ENCODE results near the gene PFN1. TPM values are rescaled to one million over a fixed set of nuclear protein-coding genes. Genes with fewer than 3 reads are reported as not detected.

PFN1 gene
- total and polyA plus RNA-seq, 4 donors: 440 to 728 (median 548) TPM

DNA sequence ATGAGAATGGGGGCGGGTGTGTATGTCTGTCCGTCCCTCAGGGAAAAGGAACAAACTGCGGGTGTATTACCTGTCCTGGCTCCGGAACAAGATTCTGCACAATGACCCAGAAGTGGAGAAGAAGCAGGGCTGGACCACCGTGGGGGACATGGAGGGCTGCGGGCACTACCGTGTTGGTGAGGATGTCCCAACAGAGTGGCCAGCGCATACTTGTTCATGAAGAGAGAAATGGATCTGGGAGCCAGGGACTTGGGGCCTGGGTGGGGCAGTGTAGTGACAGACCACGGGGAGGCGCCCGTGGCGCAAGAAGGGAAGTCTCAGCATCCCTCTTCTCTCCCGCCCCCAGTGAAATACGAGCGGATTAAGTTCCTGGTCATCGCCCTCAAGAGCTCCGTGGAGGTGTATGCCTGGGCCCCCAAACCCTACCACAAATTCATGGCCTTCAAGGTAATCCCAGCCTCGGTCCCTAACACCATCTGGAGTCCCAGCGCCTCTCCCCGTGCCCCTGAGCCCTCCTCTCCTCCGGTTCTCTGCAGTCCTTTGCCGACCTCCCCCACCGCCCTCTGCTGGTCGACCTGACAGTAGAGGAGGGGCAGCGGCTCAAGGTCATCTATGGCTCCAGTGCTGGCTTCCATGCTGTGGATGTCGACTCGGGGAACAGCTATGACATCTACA, 52.5 kb downstream of the PFN1 start:
- Histone ChIP-seq H3K4me1 (ENCODE audit: control insufficient read depth in 1 of 2, insufficient read depth in 2 of 2, low read length in 2 of 2) (no peaks in the 10 kb centered on the region), H3K27me3 (ENCODE audit: control insufficient read depth in 1 of 2, insufficient read depth in 2 of 2, low read length in 1 of 2) (no peaks in the 10 kb centered on the region), H3K4me3 (ENCODE audit: low read length in 2 of 2) (no peak overlapping the region), H3K9me3 (ENCODE audit: control insufficient read depth, low read length) (no peaks in the 10 kb centered on the region), H3K36me3 (ENCODE audit: control insufficient read depth in 1 of 2, insufficient read depth in 2 of 2, low read length in 1 of 2) (peaks cover 0 to 7% of the 10 kb centered on the region in 2 donors), H3K27ac (ENCODE audit: low read depth in 1 of 2, low read length in 2 of 2) (no peak overlapping the region)
- intact Hi-C loops (cut with DNase I): loop anchor here in 1 of 2 donors (5.0 kb wide), 1 partner anchor 158 kb away; the partner anchor contains the start of genes CXCL16 and ZMYND15
- WGBS, 2 donors: 77% methylated on average over 27 of the region's 27 CpGs
- DNase-seq (no peak), ATAC-seq (ENCODE audit: low FRiP score) (no peak)

Small RNA genes lying within 50 kb of the gene (microRNA-seq; reads per million reads assigned to microRNA genes)
- gene MIR6864 (0 reads per million in 2 donors), gene MIR6865 (0.99 to 1.2 reads per million in 2 donors)

Other genes starting within 250 kb of the PFN1 start
- gene PELP1, start 244.4 kb downstream of the PFN1 start, total RNA-seq: 10 to 100 TPM; 34.6 to 49.4 TPM
- gene PELP1, start 244.4 kb downstream of the PFN1 start, polyA plus RNA-seq: 10 to 100 TPM; 11.0 to 39.2 TPM
- gene ARRB2, start 237.9 kb downstream of the PFN1 start, total RNA-seq: 100 to 1,000 TPM in 1 of 2 donors, 10 to 100 TPM in 1; 71.8 to 119 TPM
- gene ARRB2, start 237.9 kb downstream of the PFN1 start, polyA plus RNA-seq: 10 to 100 TPM; 23.2 to 55.2 TPM
- gene MED11, start 217.1 kb downstream of the PFN1 start, total RNA-seq: 10 to 100 TPM in 1 of 2 donors, 1 to 10 TPM in 1; 7.9 to 16.7 TPM
- 10 to 100 TPM; 26.2 to 41.1 TPM for gene MED11, start 217.1 kb downstream of the PFN1 start, polyA plus RNA-seq
- gene ZMYND15, start 208.7 kb downstream of the PFN1 start, total RNA-seq: 1 to 10 TPM; 2.1 to 7.7 TPM
- gene ZMYND15, start 208.7 kb downstream of the PFN1 start, polyA plus RNA-seq: 1 to 10 TPM in 1 of 2 donors, under 1 TPM in 1; 0.87 to 1.0 TPM
- 10 to 100 TPM; 35.9 to 64.0 TPM for gene CXCL16, start 208.6 kb downstream of the PFN1 start, total RNA-seq
- gene CXCL16, start 208.6 kb downstream of the PFN1 start, polyA plus RNA-seq: 10 to 100 TPM; 11.0 to 33.7 TPM
- not detected for gene TM4SF5, start 176.6 kb downstream of the PFN1 start, total RNA-seq
- gene TM4SF5, start 176.6 kb downstream of the PFN1 start, polyA plus RNA-seq: 10 to 100 TPM in 1 of 2 donors, not detected in 1; 18.4 TPM
- 10 to 100 TPM in 1 of 2 donors, 1 to 10 TPM in 1; 6.6 to 19.3 TPM for gene VMO1, start 162.2 kb downstream of the PFN1 start, total RNA-seq
- 10 to 100 TPM in 1 of 2 donors, 1 to 10 TPM in 1; 1.5 to 15.5 TPM for gene VMO1, start 162.2 kb downstream of the PFN1 start, polyA plus RNA-seq
- gene GLTPD2, start 159.6 kb downstream of the PFN1 start, total RNA-seq: not detected
- gene GLTPD2, start 159.6 kb downstream of the PFN1 start, polyA plus RNA-seq: 1 to 10 TPM in 1 of 2 donors, not detected in 1; 3.4 TPM
- gene PSMB6, start 152.4 kb downstream of the PFN1 start, total RNA-seq: 10 to 100 TPM; 78.3 to 91.8 TPM
- gene PSMB6, start 152.4 kb downstream of the PFN1 start, polyA plus RNA-seq: 100 to 1,000 TPM; 171 to 186 TPM
- gene PLD2, start 141.4 kb downstream of the PFN1 start, total RNA-seq: 10 to 100 TPM; 25.3 to 65.0 TPM
- gene PLD2, start 141.4 kb downstream of the PFN1 start, polyA plus RNA-seq: 10 to 100 TPM in 1 of 2 donors, 1 to 10 TPM in 1; 8.8 to 32.9 TPM
- gene MINK1, start 115.2 kb downstream of the PFN1 start, total RNA-seq: 10 to 100 TPM; 64.2 to 97.5 TPM
- gene MINK1, start 115.2 kb downstream of the PFN1 start, polyA plus RNA-seq: 10 to 100 TPM; 22.2 to 40.0 TPM
- 1 to 10 TPM; 2.5 to 2.9 TPM for gene C17orf107, start 49.0 kb downstream of the PFN1 start, total RNA-seq
- 1 to 10 TPM in 1 of 2 donors, under 1 TPM in 1; 0.49 to 1.1 TPM for gene C17orf107, start 49.0 kb downstream of the PFN1 start, polyA plus RNA-seq
- 1 to 10 TPM in 1 of 2 donors, under 1 TPM in 1; 0.84 to 1.6 TPM for gene CHRNE, start 45.4 kb downstream of the PFN1 start, total RNA-seq
- under 1 TPM in 1 of 2 donors, not detected in 1; 0.61 TPM for gene CHRNE, start 45.4 kb downstream of the PFN1 start, polyA plus RNA-seq
- under 1 TPM in 1 of 2 donors, not detected in 1; 0.19 TPM for gene GP1BA, start 16.3 kb downstream of the PFN1 start, total RNA-seq
- under 1 TPM in 1 of 2 donors, not detected in 1; 0.08 TPM for gene GP1BA, start 16.3 kb downstream of the PFN1 start, polyA plus RNA-seq
- 10 to 100 TPM; 28.3 to 29.5 TPM for gene SLC25A11, start 8.5 kb downstream of the PFN1 start, total RNA-seq
- gene SLC25A11, start 8.5 kb downstream of the PFN1 start, polyA plus RNA-seq: 10 to 100 TPM; 31.8 to 41.6 TPM
- gene RNF167, start 8.3 kb downstream of the PFN1 start, total RNA-seq: 10 to 100 TPM; 45.6 to 51.8 TPM
- 10 to 100 TPM; 39.3 to 89.3 TPM for gene RNF167, start 8.3 kb downstream of the PFN1 start, polyA plus RNA-seq
- 1 to 10 TPM; 5.2 to 7.4 TPM for gene ENO3, start 2.6 kb upstream of the PFN1 start, total RNA-seq
- 10 to 100 TPM in 1 of 2 donors, 1 to 10 TPM in 1; 9.5 to 46.2 TPM for gene ENO3, start 2.6 kb upstream of the PFN1 start, polyA plus RNA-seq
- gene SPAG7, start 19.3 kb upstream of the PFN1 start, total RNA-seq: 10 to 100 TPM; 38.8 to 48.3 TPM
- 100 to 1,000 TPM in 1 of 2 donors, 10 to 100 TPM in 1; 43.5 to 109 TPM for gene SPAG7, start 19.3 kb upstream of the PFN1 start, polyA plus RNA-seq
- 10 to 100 TPM; 62.2 to 68.1 TPM for gene CAMTA2, start 39.1 kb upstream of the PFN1 start, total RNA-seq
- 10 to 100 TPM; 21.7 to 67.5 TPM for gene CAMTA2, start 39.1 kb upstream of the PFN1 start, polyA plus RNA-seq
- gene INCA1, start 49.0 kb upstream of the PFN1 start, total RNA-seq: 1 to 10 TPM; 1.2 to 1.9 TPM
- 1 to 10 TPM; 1.3 to 4.9 TPM for gene INCA1, start 49.0 kb upstream of the PFN1 start, polyA plus RNA-seq
- gene KIF1C, start 49.4 kb upstream of the PFN1 start, total RNA-seq: 100 to 1,000 TPM; 187 to 235 TPM
- 100 to 1,000 TPM in 1 of 2 donors, 10 to 100 TPM in 1; 89.0 to 371 TPM for gene KIF1C, start 49.4 kb upstream of the PFN1 start, polyA plus RNA-seq
- not detected for gene SLC52A1, start 86.9 kb upstream of the PFN1 start, total RNA-seq
- gene SLC52A1, start 86.9 kb upstream of the PFN1 start, polyA plus RNA-seq: under 1 TPM in 1 of 2 donors, not detected in 1; 0.88 TPM
- gene ZFP3, start 129.9 kb upstream of the PFN1 start, total RNA-seq: 1 to 10 TPM; 4.0 to 6.0 TPM
- gene ZFP3, start 129.9 kb upstream of the PFN1 start, polyA plus RNA-seq: 1 to 10 TPM in 1 of 2 donors, under 1 TPM in 1; 0.75 to 3.0 TPM
- 1 to 10 TPM; 7.1 to 7.8 TPM for gene ZNF232, start 163.3 kb upstream of the PFN1 start, total RNA-seq
- gene ZNF232, start 163.3 kb upstream of the PFN1 start, polyA plus RNA-seq: 1 to 10 TPM; 5.9 to 6.1 TPM
- gene USP6, start 167.5 kb upstream of the PFN1 start, total RNA-seq: under 1 TPM; 0.10 to 0.36 TPM
- under 1 TPM in 1 of 2 donors, not detected in 1; 0.05 TPM for gene USP6, start 167.5 kb upstream of the PFN1 start, polyA plus RNA-seq
- gene ZNF594, start 243.3 kb upstream of the PFN1 start, total RNA-seq: 10 to 100 TPM in 1 of 2 donors, 1 to 10 TPM in 1; 8.1 to 10.3 TPM
- 1 to 10 TPM in 1 of 2 donors, under 1 TPM in 1; 0.75 to 1.9 TPM for gene ZNF594, start 243.3 kb upstream of the PFN1 start, polyA plus RNA-seq

Measured in aorta (tissue), 5 donors.